ENCODE measurements around the gene WDR18. TPM values are rescaled to one million over a fixed set of nuclear protein-coding genes. Genes with fewer than 3 reads are reported as not detected.

Gene WDR18
- total and polyA plus RNA-seq, 2 experiments from 2014 or later, result 143 to 241 TPM

DNA sequence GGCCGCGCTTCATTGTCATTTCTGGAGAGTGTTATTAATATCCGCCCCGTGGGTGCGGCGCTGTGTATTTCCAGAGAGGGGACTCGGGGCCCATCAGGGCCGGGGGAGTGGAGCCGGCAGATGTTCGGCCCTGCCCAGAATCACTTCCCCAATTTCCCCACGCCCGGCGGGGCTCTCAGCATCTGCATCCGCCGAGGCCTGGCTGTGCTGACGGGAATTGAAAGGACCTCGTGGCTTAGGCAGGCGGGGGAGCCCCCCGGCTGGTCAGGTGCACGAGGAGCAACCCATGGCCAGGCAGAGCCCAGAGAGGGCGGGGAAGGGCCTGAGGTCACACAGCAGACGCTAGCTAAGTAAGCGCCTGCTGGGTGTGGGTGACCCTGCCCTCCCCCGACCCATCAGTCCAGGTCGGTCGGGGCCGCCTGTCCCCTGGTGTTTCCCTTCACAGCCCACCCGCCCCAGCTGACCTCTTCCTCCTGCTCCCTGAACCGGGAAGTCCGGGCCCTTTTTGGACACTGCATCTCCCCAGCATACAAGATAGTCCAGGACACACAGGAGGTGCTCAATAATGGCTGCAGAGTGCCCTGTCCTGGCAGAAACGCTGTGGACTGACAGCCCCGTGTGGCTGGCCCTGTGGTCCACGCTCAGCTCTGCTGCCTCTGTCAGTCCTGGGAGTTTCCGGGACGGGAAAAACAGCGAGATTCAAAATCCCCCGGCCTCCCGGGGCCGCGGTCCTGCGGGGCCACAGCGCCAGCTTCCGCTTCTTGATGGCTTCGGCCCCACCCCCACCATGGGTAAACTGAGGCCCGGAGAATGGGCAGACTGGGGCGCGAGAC is 36.2 kb upstream of the WDR18 start:
- H3K4me1 ChIP-seq (ENCODE audit: low read depth), result peaks cover 6% of the 10 kb centered on the region
- TF ChIP-seq, protein P1, sequence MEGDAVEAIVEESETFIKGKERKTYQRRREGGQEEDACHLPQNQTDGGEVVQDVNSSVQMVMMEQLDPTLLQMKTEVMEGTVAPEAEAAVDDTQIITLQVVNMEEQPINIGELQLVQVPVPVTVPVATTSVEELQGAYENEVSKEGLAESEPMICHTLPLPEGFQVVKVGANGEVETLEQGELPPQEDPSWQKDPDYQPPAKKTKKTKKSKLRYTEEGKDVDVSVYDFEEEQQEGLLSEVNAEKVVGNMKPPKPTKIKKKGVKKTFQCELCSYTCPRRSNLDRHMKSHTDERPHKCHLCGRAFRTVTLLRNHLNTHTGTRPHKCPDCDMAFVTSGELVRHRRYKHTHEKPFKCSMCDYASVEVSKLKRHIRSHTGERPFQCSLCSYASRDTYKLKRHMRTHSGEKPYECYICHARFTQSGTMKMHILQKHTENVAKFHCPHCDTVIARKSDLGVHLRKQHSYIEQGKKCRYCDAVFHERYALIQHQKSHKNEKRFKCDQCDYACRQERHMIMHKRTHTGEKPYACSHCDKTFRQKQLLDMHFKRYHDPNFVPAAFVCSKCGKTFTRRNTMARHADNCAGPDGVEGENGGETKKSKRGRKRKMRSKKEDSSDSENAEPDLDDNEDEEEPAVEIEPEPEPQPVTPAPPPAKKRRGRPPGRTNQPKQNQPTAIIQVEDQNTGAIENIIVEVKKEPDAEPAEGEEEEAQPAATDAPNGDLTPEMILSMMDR (IDR thresholded peaks at IDR 0.05; ENCODE audit: low read depth, low read length), result no peak
- H3K9me3 ChIP-seq (ENCODE audit: low read depth), result no peaks in the 10 kb centered on the region
- H3K4me3 ChIP-seq, result no peak overlapping the region
- no peak for DNase-seq (ENCODE audit: low read depth in 1 of 2, low spot score in 1 of 2)
- no peak overlapping the region for H3K27ac ChIP-seq
- H3K36me3 ChIP-seq, result peaks cover 7% of the 10 kb centered on the region
- no peaks in the 10 kb centered on the region for H3K27me3 ChIP-seq

DNA sequence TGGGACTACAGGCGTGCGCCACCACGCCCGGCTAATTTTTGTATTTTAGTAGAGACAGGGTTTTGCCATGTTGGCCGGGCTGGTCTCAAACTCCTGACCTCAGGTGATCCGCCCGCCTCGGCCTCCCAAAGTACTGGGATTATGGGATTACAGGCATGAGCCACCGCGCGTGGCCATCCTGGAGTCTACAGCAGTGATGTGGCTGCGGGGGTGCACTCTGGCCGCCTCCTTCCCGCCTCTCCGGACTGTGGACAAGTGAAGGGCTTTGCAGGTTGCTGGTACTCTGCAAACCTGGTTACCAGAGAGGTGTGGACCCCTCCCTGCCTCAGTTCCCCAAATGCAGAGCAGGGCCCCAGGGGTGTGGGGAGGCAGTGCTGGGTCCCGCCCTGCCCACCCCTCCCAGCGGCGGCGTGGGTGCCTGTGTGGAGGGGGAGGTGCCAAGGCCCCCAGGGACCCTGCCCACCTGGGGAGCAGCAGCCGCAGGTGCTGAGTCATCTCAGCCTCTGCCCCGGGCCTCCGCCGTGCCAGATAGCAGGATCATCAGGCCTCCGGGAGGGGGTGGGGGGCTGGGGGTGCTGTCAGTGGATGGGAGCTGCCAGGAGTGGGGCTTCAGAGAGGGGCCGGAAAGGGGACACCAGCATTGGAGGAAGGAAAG is 35.2 kb upstream of the WDR18 start:
- TF ChIP-seq, protein P1 (IDR thresholded peaks at IDR 0.05; ENCODE audit: low read depth, low read length), result no peak
- DNase-seq (ENCODE audit: low read depth in 1 of 2, low spot score in 1 of 2), result no peak

DNA sequence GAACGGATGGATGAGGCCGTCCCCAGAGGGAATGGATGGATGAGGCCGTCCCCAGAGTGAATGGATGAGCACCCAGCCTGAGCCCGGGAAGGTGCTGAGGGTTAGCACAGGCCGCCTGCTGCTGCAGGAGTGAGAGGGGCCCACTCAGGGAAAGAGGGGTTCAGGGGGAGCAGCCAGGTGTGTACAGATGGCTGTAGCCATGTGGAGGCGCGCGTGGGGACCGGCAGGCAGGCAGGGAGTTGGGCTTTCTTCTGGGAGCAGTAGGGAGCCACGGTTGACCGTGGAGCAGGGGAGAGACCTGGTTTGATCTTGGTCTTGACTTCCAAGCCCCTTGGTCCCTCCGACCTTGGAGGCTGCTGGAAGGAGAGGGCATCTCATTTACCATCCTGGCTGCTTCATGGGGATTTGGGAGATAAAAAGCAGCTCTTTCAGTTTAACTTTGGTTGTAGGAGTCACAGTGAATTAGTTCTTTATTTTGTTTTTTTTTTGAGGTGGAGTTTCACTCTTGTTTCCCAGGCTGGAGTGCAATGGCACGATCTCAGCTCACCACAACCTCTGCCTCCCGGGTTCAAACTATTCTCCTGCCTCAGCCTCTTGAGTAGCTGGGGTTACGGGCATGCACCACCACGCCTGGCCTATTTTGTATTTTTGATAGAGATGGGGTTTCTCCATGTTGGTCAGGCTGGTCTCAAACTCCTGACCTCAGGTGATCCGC is 33.6 kb upstream of the WDR18 start:
- H3K36me3 ChIP-seq, result peaks cover 3% of the 10 kb centered on the region
- H3K27me3 ChIP-seq, result no peaks in the 10 kb centered on the region
- no peak overlapping the region for H3K4me3 ChIP-seq
- DNase-seq (ENCODE audit: low read depth in 1 of 2, low spot score in 1 of 2), result no peak
- H3K4me1 ChIP-seq (ENCODE audit: low read depth), result peaks cover 30% of the 10 kb centered on the region
- TF ChIP-seq, protein P1 (IDR thresholded peaks at IDR 0.05; ENCODE audit: low read depth, low read length), result no peak
- H3K9me3 ChIP-seq (ENCODE audit: low read depth), result no peaks in the 10 kb centered on the region
- H3K27ac ChIP-seq, result peak overlapping the region; percentile 26

More for the DNA sequence above, 35.2 kb upstream of the WDR18 start:
- Histone ChIP-seq H3K4me1 (ENCODE audit: low read depth) (peaks cover 17% of the 10 kb centered on the region), H3K36me3 (peaks cover 3% of the 10 kb centered on the region), H3K9me3 (ENCODE audit: low read depth) (no peaks in the 10 kb centered on the region), H3K27ac (no peak overlapping the region), H3K27me3 (no peaks in the 10 kb centered on the region), H3K4me3 (no peak overlapping the region)

DNA sequence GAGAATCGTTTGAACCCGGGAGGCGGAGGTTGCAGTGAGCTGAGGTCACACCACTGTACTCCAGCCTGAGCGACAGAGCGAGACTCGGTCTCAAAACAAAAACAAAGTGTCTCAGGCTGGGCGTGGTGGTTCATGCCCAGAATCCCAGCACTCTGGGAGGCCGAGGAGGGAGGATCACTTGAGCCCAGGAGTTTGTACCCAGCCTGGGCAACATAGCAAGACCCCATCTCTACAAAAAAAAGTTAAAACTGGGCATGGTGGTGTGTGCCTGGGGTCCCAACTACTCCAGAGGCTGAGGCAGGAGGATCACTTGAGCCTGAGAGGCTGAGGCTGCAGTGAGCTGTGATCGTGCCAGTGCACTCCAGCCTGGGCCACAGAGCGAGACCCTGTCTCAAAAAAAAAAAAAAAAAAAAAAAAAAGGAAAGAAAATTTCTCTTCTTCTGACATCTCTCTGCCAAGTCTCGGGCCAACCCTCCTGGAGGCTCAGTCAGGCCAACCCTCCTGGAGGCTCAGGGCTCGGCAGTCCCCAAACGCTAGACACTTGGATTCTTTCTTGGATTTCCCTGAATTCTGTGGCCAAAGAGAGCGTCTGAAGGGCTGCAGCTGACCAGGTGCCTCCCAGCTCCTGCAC is 32.0 kb upstream of the WDR18 start:
- Histone ChIP-seq H3K4me3 (no peak overlapping the region), H3K27me3 (no peaks in the 10 kb centered on the region), H3K9me3 (ENCODE audit: low read depth) (no peaks in the 10 kb centered on the region), H3K27ac (peak overlapping the region; percentile 91), H3K4me1 (ENCODE audit: low read depth) (peaks cover 41% of the 10 kb centered on the region), H3K36me3 (peaks cover 3% of the 10 kb centered on the region)
- peak in 1 of 2 donors; percentile 6 for DNase-seq (ENCODE audit: low read depth in 1 of 2, low spot score in 1 of 2)
- TF ChIP-seq, protein P1 (IDR thresholded peaks at IDR 0.05; ENCODE audit: low read depth, low read length), result no peak

All from cardiac muscle cell (in vitro differentiated cells and primary cell).